HepG2 (cell line): ENCODE data around the gene PSMB9. TPM values are rescaled to one million over a fixed set of nuclear protein-coding genes. Genes with fewer than 3 reads are reported as not detected.
A peak's percentile ranks its signal among the peaks of the same experiment; 100 is the strongest.

ENCODE experiments used
- CCAR2 ChIP-seq: fragments of 200-400 bp; formaldehyde crosslinking; optimal IDR thresholded peaks from 2 replicates; pipeline ENCODE3; 2018; ENCODE audit warnings: low read depth, mild to moderate bottlenecking, low read length, moderate library complexity
- DPF2 ChIP-seq: sonication (generic); formaldehyde crosslinking; IDR thresholded peaks from 2 replicates; pipeline ENCODE4 v1.4.0; 2020; ENCODE audit warnings: mild to moderate bottlenecking, low read depth, missing genetic modification reagents, borderline replicate concordance
- LBX2 ChIP-seq: sonication (generic); formaldehyde crosslinking; IDR thresholded peaks from 2 replicates; pipeline ENCODE4 v1.5.0; 2020; ENCODE audit warnings: missing genetic modification reagents, mild to moderate bottlenecking, borderline replicate concordance
- MNT ChIP-seq: fragments of 450-650 bp; IDR thresholded peaks from 2 replicates; pipeline ENCODE4 v1.6.1; 2016
- NFKB2 ChIP-seq: sonication (generic); formaldehyde crosslinking; IDR thresholded peaks from 2 replicates; pipeline ENCODE4 v1.4.0; 2020; ENCODE audit warnings: missing genetic modification reagents, borderline replicate concordance
- THRA ChIP-seq: sonication (generic); formaldehyde crosslinking; IDR thresholded peaks from 2 replicates; pipeline ENCODE4 v1.4.0; 2020; ENCODE audit warnings: missing genetic modification reagents, borderline replicate concordance
- TSC22D2 ChIP-seq: sonication (generic); formaldehyde crosslinking; IDR thresholded peaks from 2 replicates; pipeline ENCODE4 v1.5.1; 2020; ENCODE audit warnings: missing genetic modification reagents, mild to moderate bottlenecking, borderline replicate concordance
- ZBTB25 ChIP-seq: IDR thresholded peaks from 2 replicates; pipeline ENCODE4 v1.6.1; 2018; ENCODE audit warnings: missing genetic modification reagents
- ZBTB40 ChIP-seq, 2 experiments: fragments of 450-650 bp in 1 of 2; sonication (generic) in 1 of 2; formaldehyde crosslinking in 1 of 2; IDR thresholded peaks; 2 replicates each; pipeline versions ENCODE4 v1.6.1 to v1.8.0; 2016 to 2022; ENCODE audit warnings: antibody characterized with exemption in 1 of 2, mild to moderate bottlenecking in 1 of 2, missing genetic modification reagents in 1 of 2
- ZNF225 ChIP-seq: sonication (generic); formaldehyde crosslinking; IDR thresholded peaks from 2 replicates; pipeline ENCODE4 v1.4.0; 2020; ENCODE audit warnings: mild to moderate bottlenecking, missing genetic modification reagents
- ZNF674 ChIP-seq: sonication (generic); formaldehyde crosslinking; IDR thresholded peaks from 2 replicates; pipeline ENCODE4 v1.5.0; 2020; ENCODE audit warnings: low read depth, mild to moderate bottlenecking, missing genetic modification reagents
- ZSCAN25 ChIP-seq: sonication (generic); formaldehyde crosslinking; IDR thresholded peaks from 2 replicates; pipeline ENCODE4 v1.8.0; 2022; ENCODE audit warnings: mild to moderate bottlenecking, missing genetic modification reagents
- ZSCAN31 ChIP-seq: sonication (generic); formaldehyde crosslinking; IDR thresholded peaks from 2 replicates; pipeline ENCODE4 v1.5.0; 2020; ENCODE audit warnings: low read depth, mild to moderate bottlenecking, missing genetic modification reagents
- polyA plus RNA-seq, 8 experiments: library from polyadenylated mRNA; depleted of rRNA in 3 of 8; stranded (reverse) in 7 of 8; unstranded in 1 of 8; fragments of >200 nt; fragmentation: Illumina TruSeq in 4 of 8; extraction: Trizol in 4 of 8; gene quantifications; 2 replicates each; pipeline versions ENCODE4 v1.2.1 to v1.2.3, GENCODE V29; 2011 to 2016; ENCODE audit warnings: low read depth in 4 of 8, missing spikeins in 1 of 8, mixed read lengths in 1 of 8; ENCODE audit not compliant: insufficient read depth in 1 of 8
- total RNA-seq, 5 experiments: library from RNA; depleted of rRNA; stranded (reverse); fragments of >200 nt; fragmentation: Illumina TruSeq; extraction: Trizol; gene quantifications; 2 replicates each; pipeline ENCODE4 v1.2.3, GENCODE V29; 2016; ENCODE audit warnings: low read depth in 1 of 5

The PSMB9 gene
- total and polyA plus RNA-seq, 2 of the 13 experiments (the other 11 are each of a cell fraction or from before 2014, with no cell fraction given): 15.6 to 16.0 TPM

- peak; percentile 51 for TF ChIP-seq ZSCAN25
- TF ChIP-seq LBX2 (CRISPR knock-in tag): no peak
- TF ChIP-seq MNT: no peak
- TF ChIP-seq NFKB2 (CRISPR knock-in tag): peak; percentile 66; the same call in 1 of the 2 replicates
- no peak for TF ChIP-seq ZBTB40 (IDR thresholded peaks at IDR 0.05)
- TF ChIP-seq ZBTB40 (CRISPR knock-in tag; IDR thresholded peaks at IDR 0.05): peak; percentile 66
- 0 out of 2 replicates have a peak, but pooled peaks have one; percentile 8 for TF ChIP-seq THRA
- TF ChIP-seq ZNF225 (CRISPR knock-in tag): no peak
- TF ChIP-seq ZBTB25: 0 out of 2 replicates have a peak, but pooled peaks have one; percentile 16
- TF ChIP-seq CCAR2: no peak
- TF ChIP-seq DPF2 (CRISPR knock-in tag): 0 out of 2 replicates have a peak, but pooled peaks have one; percentile 22
- TF ChIP-seq ZNF674: no peak
- TF ChIP-seq ZSCAN31 (CRISPR knock-in tag): no peak
- 0 out of 2 replicates have a peak, but pooled peaks have one; percentile 44 for TF ChIP-seq TSC22D2 (CRISPR knock-in tag)
These were observed 10.5 kb upstream of the PSMB9 start (continued) for GRCh38 chr6:32843331-32843978.
